Lower leg skin (tissue), 4 donors: ENCODE results near the gene PTGIS. TPM values are rescaled to one million over a fixed set of nuclear protein-coding genes. Genes with fewer than 3 reads are reported as not detected.

Experiments
- DNase-seq, 2 donors: peaks; one replicate each; pipeline ENCODE4 v3.0.0-alpha.2; 2019; ENCODE audit warnings: low spot score in 2 of 2
- H3K4me3 ChIP-seq: fragments of 200-600 bp; sonication (generic); 2 replicates; pipeline ENCODE4 v1.5.1; 2017; ENCODE audit warnings: mild to moderate bottlenecking, low read depth; ENCODE audit not compliant: poor library complexity, severe bottlenecking
- CTCF ChIP-seq, 3 donors: fragments of 450-650 bp; IDR thresholded peaks; one replicate each; pipeline ENCODE4 v1.5.1; 2016; ENCODE audit warnings: antibody characterized with exemption in 3 of 3, mild to moderate bottlenecking in 3 of 3, moderate library complexity in 2 of 3
- POLR2A ChIP-seq, 2 donors: fragments of 450-650 bp; IDR thresholded peaks; one replicate each; pipeline ENCODE4 v1.6.1; 2016 to 2017; ENCODE audit warnings: antibody characterized with exemption in 2 of 2, mild to moderate bottlenecking in 1 of 2, moderate library complexity in 1 of 2
- WGBS, 2 donors: methylation state at CpG; one replicate each; pipeline ENCODE4 v1.1.5; 2018; 5-methylcytosine and 5-hydroxymethylcytosine counted together
- intact Hi-C: fragments of 100-400 bp; cut with DNase I; formaldehyde crosslinking; loops from one replicate; pipeline ENCODE4 v1.15.0; 2023; ENCODE audit warnings: low total_unique reads
- total RNA-seq, 4 donors: library from RNA; depleted of rRNA; stranded (reverse); fragments of >200 nt; gene quantifications; one replicate each; pipeline ENCODE4 v1.1.0, GENCODE V29; 2016

PTGIS gene
- total RNA-seq, 4 donors from 2014 or later = 2.3 to 13.3 (median 9.1) TPM

- intact Hi-C loops = no loop called here
- DNase-seq = peak in 1 of 2 donors; percentile 88
- WGBS, 2 donors = 73 to 78% methylated on average over 8 of the region's 8 CpGs
- H3K4me3 ChIP-seq = no peak overlapping the region
- no peak for TF ChIP-seq POLR2A (IDR thresholded peaks at IDR 0.05)
- no peak for TF ChIP-seq CTCF (IDR thresholded peaks at IDR 0.05)
These were observed 6.0 kb upstream of the PTGIS start for GRCh38 chr20:49573900-49574416.

- 50 to 51% methylated on average over 6 of the region's 6 CpGs for WGBS, 2 donors
- TF ChIP-seq CTCF (IDR thresholded peaks at IDR 0.05) (no peak), POLR2A (IDR thresholded peaks at IDR 0.05) (no peak)
- DNase-seq = peak in 1 of 2 donors; percentile 65
- H3K4me3 ChIP-seq = no peak overlapping the region
- intact Hi-C loops = no loop called here
These were observed 4.9 kb upstream of the PTGIS start for GRCh38 chr20:49572857-49573256.

GRCh38 chr20:49571553-49571835 lies 3.6 kb upstream of the PTGIS start:
- TF ChIP-seq CTCF (IDR thresholded peaks at IDR 0.05) (no peak), POLR2A (IDR thresholded peaks at IDR 0.05) (no peak)
- H3K4me3 ChIP-seq = no peak overlapping the region
- WGBS, 2 donors = 67 to 72% methylated on average over 2 of the region's 2 CpGs
- intact Hi-C loops = no loop called here
- peak in 1 of 2 donors; percentile 39 for DNase-seq

- TF ChIP-seq POLR2A (IDR thresholded peaks at IDR 0.05) (no peak), CTCF (IDR thresholded peaks at IDR 0.05) (no peak)
- intact Hi-C loops = no loop called here
- 75 to 78% methylated on average over 11 of the region's 11 CpGs for WGBS, 2 donors
- peak in 1 of 2 donors; percentile 46 for DNase-seq
- H3K4me3 ChIP-seq = no peak overlapping the region
These were observed 3.1 kb upstream of the PTGIS start for GRCh38 chr20:49570828-49571552.

- peak in 1 of 2 donors; percentile 25 for DNase-seq
- 88 to 89% methylated on average over 7 of the region's 7 CpGs for WGBS, 2 donors
- intact Hi-C loops = no loop called here
- H3K4me3 ChIP-seq = no peak overlapping the region
- TF ChIP-seq POLR2A (IDR thresholded peaks at IDR 0.05) (no peak), CTCF (IDR thresholded peaks at IDR 0.05) (no peak)
These were observed 2.4 kb upstream of the PTGIS start for GRCh38 chr20:49570161-49570827.
